Mucosa of stomach (tissue), 1 donor: ENCODE results near the gene TSPAN33.
"Not testable (repeated sequence)": the region's sequence is repeated elsewhere in the genome, so short reads cannot be mapped to it uniquely, and the experiment has no call there.

Experiments used
- H3K27me3 ChIP-seq: one replicate; pipeline ENCODE4 v1.7.0; 2013; ENCODE audit warnings: mild to moderate bottlenecking, low read length; ENCODE audit not compliant: control insufficient read depth, insufficient read depth
- H3K36me3 ChIP-seq: one replicate; pipeline ENCODE4 v1.7.0; 2013; ENCODE audit warnings: low read length; ENCODE audit not compliant: control insufficient read depth, insufficient read depth
- H3K4me1 ChIP-seq: one replicate; pipeline ENCODE4 v1.7.0; 2013; ENCODE audit warnings: mild to moderate bottlenecking, low read length; ENCODE audit not compliant: control insufficient read depth, insufficient read depth
- H3K4me3 ChIP-seq: one replicate; pipeline ENCODE4 v1.7.0; 2013; ENCODE audit warnings: low read length
- H3K9ac ChIP-seq: one replicate; pipeline ENCODE4 v1.7.0; 2013; ENCODE audit warnings: mild to moderate bottlenecking, low read length, moderate library complexity
- H3K9me3 ChIP-seq: one replicate; pipeline ENCODE4 v1.7.0; 2013; ENCODE audit warnings: mild to moderate bottlenecking, low read length, moderate library complexity; ENCODE audit not compliant: control insufficient read depth
- donor health status: Pancreatic carcinoma.

The TSPAN33 gene

DNA sequence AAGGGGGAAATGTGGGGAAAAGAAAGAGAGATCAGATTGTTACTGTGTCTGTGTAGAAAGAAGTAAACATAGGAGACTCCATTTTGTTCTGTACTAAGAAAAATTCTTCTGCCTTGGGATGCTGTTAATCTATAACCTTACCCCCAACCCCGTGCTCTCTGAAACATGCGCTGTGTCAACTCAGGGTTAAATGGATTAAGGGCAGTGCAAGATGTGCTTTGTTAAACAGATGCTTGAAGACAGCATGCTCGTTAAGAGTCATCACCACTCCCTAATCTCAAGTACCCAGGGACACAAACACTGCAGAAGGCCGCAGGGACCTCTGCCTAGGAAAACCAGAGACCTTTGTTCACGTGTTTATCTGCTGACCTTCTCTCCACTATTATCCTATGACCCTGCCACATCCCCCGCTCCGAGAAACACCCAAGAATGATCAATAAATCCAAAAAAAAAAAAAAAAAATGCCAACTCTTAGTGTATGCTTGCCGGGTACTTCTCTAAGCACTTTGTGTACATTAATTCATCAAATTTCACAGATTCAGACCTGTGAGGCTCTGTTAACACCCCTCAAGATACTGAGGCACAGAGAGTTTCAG lies 72.4 kb downstream of the TSPAN33 start:
- H3K4me3 ChIP-seq, H3K4me1 ChIP-seq, H3K9me3 ChIP-seq, H3K27me3 ChIP-seq, H3K9ac ChIP-seq, H3K36me3 ChIP-seq: not testable (repeated sequence)

DNA sequence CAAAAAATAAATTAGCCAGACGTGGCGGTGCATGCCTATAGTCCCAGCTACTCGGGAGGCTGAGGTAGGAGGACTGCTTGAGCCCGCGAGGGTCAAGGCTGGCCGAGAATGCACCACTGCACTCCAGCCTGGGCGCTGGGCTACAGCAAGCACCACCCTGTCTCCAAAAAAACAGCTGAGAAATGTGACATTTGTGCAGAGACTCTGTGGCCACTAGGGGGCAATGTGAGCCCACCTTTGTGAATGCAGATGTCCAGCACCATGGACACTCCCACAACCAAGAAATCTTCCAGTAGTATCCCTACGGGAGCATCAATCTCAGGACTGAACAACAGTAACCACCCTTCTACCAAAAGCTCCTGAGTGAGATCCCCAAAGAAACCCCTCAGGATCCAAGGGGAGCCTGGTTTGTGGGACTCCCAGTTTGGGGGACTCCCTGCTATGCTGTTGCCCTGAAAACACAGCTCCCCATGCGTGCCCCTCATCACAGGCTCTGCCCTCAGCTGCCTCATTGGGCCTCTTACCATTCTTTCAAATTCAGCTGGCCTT lies 74.1 kb downstream of the TSPAN33 start:
- H3K36me3 ChIP-seq, result no peaks in the 10 kb centered on the region
- H3K27me3 ChIP-seq, result no peaks in the 10 kb centered on the region
- H3K4me1 ChIP-seq, result no peaks in the 10 kb centered on the region
- no peak overlapping the region for H3K9ac ChIP-seq
- H3K4me3 ChIP-seq, result no peak overlapping the region
- no peaks in the 10 kb centered on the region for H3K9me3 ChIP-seq

DNA sequence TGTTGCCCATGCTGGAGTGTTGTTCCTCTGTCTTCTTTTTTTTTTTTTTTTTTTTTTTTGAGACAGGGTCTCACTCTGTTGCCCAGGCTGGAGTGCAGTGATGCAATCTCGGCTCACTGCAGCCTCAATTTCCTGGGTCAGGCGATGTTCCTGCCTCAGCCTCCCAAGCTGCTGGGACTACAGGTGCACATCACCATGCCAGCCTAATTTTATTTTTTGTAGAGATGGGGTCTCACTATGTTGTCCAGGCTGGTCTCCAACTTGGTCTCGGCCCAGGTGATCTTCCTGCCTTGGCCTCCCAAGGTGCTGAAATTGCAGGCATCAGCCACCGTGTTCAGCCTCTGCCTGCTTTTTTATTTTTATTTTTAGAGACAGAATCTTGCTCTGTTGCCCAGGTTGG lies 74.7 kb downstream of the TSPAN33 start:
- H3K4me3 ChIP-seq, H3K9me3 ChIP-seq, H3K4me1 ChIP-seq, H3K36me3 ChIP-seq, H3K9ac ChIP-seq, H3K27me3 ChIP-seq: not testable (repeated sequence)
